Renal cortex interstitium (tissue), 15 donors: ENCODE measurements around the gene TRIM39. TPM values are rescaled to one million over a fixed set of nuclear protein-coding genes. Genes with fewer than 3 reads are reported as not detected.
"Not testable (repeated sequence)": the region's sequence is repeated elsewhere in the genome, so short reads cannot be mapped to it uniquely, and the experiment has no call there.

ENCODE experiments used
- DNase-seq, 11 donors: peaks; one replicate each; pipeline ENCODE4 v3.0.0-alpha.2; 2013; ENCODE audit warnings: low read depth in 9 of 11, low spot score in 4 of 11; ENCODE audit errors: extremely low read depth in 1 of 11
- long read RNA-seq, 16 experiments: transcript quantifications; one replicate each; lab custom pipeline, GENCODE V29; 2026
- polyA plus RNA-seq, 3 donors: library from polyadenylated mRNA; unstranded; fragments of 120-200 nt; gene quantifications; one replicate each; pipeline ENCODE4 v1.2.1, GENCODE V29; 2013; ENCODE audit not compliant: insufficient read length in 3 of 3

The TRIM39 gene
- polyA plus RNA-seq = 10 to 100 TPM; 12.4 to 15.4 (median 14.2) TPM
- long read RNA-seq, donor 1 = 0 reads
- long read RNA-seq, donor 2, partial matches to known transcripts = 0 of 1 reads
- long read RNA-seq, donor 2, other reads (novel, unspliced or antisense) = 0 of 1 reads
- long read RNA-seq, donor 3, partial matches to known transcripts = 0 of 1 reads
- long read RNA-seq, donor 3, other reads (novel, unspliced or antisense) = 0 of 1 reads
- long read RNA-seq, donor 4 = 0 reads
- long read RNA-seq, donor 5 = 0 reads
- long read RNA-seq, donor 6, partial matches to known transcripts = 0 of 2 reads
- long read RNA-seq, donor 6, other reads (novel, unspliced or antisense) = 0 of 2 reads
- long read RNA-seq, donor 7, partial matches to known transcripts = 0 of 1 reads
- long read RNA-seq, donor 7, other reads (novel, unspliced or antisense) = 0 of 1 reads
- long read RNA-seq, donor 8 = 0 reads
- long read RNA-seq, donor 9, partial matches to known transcripts = 0 of 2 reads
- long read RNA-seq, donor 9, other reads (novel, unspliced or antisense) = 0 of 2 reads
- long read RNA-seq, donor 10 = 0 reads
- long read RNA-seq, donor 11 = 0 reads
- long read RNA-seq, donor 12 = 0 reads
- long read RNA-seq, donor 13 = 0 reads
- long read RNA-seq, donor 14, partial matches to known transcripts = 0 of 2 reads
- long read RNA-seq, donor 14, other reads (novel, unspliced or antisense) = 0 of 2 reads
- long read RNA-seq, donor 15, partial matches to known transcripts = 0 of 1 reads
- long read RNA-seq, donor 15, other reads (novel, unspliced or antisense) = 0 of 1 reads
- long read RNA-seq, donor 16, partial matches to known transcripts = 0 of 4 reads
- long read RNA-seq, donor 16, other reads (novel, unspliced or antisense) = 0 of 4 reads

DNA sequence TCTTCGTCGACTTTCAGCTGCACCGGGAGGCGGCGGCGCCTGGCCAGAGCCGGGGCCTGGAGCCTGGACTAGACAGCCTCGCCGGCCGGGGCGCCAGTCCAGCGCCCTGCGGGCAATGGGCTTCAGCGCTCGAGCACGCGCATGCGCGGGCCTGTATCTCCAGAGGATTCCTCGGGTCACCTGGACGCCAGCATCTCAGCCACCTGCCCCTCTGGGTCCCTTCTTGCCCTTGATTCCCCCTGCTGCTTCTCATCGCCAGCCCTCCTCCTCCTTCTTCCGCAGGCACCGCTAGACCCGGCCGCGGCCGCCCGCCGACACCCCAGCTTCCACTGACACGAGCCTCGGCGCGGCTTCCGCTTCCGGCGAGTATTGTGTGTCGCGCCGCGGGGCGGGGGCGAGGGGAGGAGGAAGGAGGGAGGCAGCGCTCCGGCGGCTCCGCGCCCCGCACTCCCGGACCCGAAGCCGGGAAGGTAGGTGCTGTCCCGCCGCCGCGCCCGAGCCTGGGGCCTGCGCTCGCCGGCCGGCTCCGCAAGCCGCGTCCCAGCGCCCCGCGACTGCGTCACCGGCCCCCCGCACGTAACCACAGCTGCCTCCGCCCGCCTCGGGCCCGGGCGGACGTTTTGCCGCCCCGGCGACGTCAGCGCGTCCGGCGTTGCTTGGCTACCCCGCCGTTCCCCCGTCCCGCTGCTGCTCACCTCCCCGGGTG is at the start of gene TRIM39:
TSS of gene TRIM39 (plus strand) at position 402 of the 706 bp plus-strand sequence. CDS start 2,391 bp downstream, outside the sequence.
- DNase-seq = peak; percentile 54 to 81 (median 72)

DNA sequence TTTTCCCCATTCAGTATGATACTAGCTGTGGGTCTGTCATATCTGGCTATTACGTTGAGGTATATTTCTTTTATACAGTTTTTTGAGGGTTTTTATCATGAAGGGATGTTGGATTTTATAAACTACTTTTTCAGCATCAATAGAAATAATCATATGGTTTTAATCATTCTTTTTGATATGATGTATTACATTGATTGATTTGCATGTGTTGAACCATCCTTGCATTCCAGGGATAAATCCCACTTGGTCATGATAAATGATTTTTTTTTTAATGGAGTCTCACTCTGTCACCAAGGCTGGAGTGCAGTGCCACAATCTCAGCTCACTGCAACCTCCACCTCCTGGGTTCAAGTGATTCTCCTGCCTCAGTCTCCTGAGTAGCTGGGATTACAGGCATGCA is 45.7 kb upstream of the TRIM39 start:
- not testable (repeated sequence) for DNase-seq

DNA sequence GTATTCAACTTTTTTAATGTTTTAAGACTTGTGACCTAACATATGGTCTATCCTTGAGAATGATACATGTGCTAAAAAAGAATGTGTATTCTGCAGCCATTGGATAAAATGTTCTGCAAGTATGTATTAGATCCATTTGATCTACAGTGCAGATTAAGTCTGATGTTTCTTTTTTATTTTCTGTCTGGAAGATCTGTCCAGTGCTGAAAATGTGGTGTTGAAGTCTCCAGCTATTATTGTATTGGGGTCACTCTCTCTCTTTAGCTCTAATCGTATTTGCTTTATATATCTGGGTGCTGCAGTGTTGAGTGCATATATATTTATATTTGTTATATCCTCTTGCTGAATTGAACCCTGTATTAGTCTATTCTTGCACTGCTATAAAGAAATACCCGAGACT is 44.2 kb upstream of the TRIM39 start:
- DNase-seq = no peak

DNA sequence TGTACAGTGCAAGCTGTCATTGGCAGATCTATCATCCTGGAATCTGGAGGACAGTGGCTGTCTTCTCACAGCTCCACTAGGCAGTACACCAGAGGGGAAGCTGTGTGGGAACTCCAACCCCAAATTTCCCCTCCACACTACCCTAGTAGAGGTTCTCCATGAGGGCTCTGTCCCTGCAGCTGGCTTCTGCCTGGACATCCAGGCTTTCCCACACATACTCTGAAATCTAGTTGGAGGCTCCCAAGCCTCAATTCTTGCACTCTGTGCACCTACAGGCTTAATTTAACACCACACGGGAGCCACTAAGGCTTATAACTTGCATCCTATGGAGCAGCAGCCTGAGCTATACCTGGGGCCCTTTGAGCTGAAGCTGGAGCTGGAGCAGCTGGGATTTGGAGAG is 43.0 kb upstream of the TRIM39 start:
- DNase-seq = no peak

DNA sequence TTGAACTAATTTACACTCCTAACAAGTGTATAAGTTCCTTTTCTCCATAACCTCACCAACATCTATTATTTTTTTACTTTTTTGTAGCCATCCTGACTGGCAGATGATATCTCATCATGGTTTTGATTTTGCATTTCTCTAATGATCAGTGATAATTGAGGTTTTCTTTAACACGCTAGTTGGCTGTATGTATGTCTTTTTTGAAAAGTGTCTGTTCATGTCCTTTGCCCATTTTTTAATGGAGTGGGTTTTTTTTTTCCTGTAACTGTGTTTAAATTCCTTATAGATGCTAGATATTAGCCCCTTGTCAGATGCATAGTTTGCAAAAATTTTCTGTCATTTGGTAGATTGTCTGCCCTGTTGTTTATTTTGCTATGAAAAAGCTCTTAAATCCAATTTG is 39.6 kb upstream of the TRIM39 start:
- DNase-seq = no peak

DNA sequence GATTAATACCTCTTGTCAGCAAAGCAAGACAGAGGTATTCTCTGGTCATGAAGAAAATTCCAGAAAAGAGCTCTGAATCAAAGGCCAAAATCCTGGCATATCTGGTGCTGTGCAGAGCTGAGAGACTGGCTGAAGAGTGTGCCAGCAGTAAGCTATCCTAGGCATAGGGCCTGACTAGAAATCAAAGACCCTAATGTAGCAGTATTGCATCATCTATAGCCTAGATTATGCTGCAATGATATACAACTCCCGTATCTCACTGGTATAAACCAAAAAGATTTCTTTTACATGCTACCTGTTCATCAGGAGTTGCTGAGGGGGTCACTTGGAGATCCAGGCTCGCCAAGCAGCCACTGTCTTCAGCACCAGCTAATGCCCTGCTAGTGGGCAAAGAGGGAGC is 30.9 kb upstream of the TRIM39 start:
- no peak for DNase-seq

DNA sequence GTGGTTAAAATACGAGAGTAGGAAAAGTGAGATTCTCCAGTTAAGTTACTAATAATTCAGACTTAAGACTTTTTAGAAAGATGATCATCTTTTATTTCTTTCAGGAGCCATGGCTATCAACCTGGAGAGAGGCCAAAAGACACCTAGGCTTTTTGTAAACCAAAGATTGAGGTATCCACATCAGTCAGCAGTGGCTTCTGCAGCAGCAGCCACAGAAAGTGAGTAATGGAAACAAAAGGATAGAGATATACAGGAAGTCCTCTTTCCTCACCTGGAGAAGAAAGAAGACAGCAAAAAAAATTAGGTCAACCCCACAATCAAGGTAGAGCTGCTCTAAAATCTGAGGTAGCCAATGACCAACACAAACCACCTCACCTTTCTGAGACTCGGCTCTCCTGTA is 22.7 kb upstream of the TRIM39 start:
- no peak for DNase-seq

DNA sequence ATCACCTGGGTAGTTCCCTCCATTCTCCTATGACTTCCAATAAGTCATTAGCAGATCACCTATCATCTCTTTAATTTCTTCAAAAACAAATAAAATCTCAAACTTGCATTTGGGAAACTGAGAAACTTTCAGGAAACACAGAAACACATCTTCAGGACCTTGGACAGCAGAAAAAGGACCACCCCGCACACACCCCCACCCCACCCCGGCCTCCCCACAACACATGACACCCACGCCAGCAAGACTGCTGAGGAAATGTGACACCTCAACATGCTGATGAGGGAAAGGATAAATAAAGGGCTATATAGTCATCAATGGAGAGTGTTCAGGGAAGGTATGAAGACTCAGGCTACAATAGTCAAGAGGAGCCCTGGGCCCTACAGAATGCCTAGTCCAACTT is 15.6 kb upstream of the TRIM39 start:
- peak in 2 of 11 donors; percentile 6 to 7 for DNase-seq

DNA sequence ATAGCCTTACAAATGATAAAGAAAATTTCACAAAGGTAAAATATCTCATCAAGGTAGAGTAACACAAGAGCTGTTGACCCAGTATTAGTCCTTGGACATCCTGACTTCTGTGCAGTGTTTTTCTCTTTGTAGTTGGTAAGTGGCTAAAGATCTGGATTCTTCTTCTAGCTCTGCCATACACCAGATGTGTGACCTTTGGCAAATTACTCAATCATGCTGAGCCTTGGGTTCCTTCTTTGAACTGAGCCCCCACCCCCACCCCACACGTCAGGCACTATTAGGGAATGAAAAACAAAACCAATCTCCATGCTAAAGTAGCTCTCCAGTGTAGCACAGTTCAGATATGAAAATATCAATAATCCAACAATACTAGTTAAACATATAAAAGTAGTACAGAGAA is 15.1 kb upstream of the TRIM39 start:
- DNase-seq = no peak

DNA sequence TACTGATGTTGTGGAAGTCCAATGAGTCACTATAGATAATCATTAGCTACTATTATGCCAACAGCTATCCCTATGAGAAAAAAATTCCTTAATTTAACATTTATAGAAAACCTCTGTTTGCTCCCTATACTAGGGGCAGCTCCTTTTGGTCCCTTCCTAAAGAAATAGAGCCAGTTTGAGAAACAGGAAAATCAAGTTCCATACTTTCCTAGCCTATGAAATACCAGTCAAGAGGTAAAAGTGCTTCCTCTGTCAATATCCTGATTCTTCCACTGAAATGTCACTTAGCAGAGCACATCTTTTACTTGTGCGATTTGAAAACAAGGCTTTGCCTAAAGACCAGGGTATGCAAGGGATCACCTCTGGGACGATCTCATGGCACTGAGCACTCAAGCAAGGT is 14.5 kb upstream of the TRIM39 start:
- DNase-seq = no peak

DNA sequence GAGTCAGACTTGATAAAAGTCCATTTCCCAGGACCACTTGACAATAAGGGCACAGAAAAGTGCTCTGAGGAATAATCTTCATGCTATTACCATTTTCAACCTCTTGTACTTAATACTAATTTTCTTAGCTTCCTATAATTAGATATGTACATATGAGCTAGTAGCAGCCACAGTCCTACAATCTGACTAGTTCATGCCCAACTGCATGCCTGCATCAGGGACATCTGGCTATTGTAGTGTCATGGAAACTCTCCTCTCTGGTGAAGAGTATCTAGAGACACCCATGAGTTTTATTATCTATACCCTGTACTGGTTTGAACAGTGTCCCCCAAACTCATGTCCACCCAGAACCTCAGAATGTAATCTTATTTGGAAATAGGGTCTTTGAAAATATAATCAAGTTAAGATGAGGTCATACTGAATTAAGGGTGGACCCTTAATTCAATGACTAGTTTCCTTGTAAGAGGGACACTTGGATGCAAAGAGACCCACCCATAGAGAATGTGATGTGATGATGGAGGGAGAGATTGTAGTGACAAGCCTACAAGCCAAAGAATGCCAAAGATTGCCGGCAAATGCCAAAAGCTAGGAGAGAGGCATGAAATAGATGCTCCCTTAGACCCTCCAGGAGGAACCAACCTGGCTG is 13.9 kb upstream of the TRIM39 start:
- no peak for DNase-seq

DNA sequence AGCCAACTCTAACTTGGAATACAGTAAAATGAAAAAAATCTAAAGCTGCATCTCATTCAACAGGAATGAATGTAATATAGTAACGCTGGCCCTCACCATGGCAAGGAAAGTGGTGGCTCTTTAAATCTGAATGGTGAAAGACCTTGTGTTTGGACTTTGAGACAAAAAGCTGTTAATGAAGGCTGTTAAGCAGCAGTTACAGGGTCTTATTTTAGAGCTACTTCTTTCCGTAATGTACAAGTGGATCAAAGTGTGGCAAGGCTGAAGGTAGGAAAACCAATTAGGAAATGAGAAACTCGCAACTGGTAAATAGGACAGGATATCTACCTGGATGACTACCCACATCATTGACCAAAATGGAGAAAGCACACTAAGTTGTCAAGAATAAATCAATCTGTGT is 11.6 kb upstream of the TRIM39 start:
- no peak for DNase-seq

DNA sequence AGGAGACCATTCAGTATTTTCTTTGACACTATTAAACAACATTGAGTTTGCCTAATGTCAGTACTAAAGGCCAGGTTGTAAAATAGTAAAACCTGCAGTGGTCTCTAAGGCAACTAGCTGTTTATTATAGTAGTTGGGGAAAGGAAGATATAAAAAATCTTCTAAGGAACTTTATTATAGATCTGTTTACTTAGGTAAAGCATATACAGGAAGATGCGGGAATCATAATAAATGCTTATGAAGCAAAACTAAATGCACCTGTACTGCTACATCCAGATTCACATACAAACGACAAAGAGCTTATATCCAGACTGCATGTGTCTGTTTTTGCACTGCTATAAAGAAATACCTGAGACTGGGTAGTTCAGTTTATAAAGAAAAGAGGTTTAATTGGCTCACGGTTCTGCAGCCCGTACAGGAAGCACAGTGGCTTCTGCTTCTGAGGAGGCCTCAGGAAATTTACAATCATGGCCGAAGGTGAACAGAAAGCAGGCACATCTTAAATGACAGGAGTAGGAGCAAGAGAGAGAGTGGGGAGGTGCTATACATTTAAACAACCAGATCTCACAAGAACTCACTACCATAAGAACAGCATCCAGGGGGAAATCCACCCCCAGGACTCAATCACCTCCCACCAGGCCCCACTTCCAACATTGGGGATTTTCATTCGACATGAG is 8.7 kb upstream of the TRIM39 start:
- no peak for DNase-seq

DNA sequence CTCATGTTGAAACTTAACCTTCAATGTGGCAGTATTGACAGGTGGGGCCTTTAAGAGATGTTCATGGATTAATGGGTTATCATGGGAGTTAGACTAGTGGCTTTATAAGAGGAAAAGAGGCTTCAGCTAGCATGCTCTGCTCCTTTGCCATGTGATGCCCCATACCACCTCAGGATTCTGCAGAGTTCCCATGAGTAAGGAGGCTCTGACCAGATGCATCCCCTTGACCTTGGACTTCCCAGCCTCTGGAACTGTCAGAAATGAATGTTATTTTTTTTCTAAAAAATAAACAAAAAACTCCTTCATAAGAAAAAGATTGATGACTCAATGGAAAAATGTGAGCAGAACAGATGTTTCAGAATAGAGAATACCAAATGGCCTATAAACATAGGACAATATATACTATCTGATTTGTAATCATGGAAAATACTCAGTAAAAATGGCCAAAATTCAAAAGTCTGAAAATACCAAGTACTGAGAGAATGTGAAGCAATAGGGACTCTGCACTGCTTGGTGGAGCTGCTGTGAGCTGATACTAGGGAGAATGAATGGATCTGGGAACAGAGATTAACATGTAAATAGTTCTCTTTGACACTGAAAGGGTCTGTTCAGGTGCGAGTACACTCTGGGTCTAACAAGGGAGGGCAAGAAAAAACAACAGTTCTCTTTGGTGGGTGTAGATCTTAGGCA is 7.4 kb upstream of the TRIM39 start:
- no peak for DNase-seq

DNA sequence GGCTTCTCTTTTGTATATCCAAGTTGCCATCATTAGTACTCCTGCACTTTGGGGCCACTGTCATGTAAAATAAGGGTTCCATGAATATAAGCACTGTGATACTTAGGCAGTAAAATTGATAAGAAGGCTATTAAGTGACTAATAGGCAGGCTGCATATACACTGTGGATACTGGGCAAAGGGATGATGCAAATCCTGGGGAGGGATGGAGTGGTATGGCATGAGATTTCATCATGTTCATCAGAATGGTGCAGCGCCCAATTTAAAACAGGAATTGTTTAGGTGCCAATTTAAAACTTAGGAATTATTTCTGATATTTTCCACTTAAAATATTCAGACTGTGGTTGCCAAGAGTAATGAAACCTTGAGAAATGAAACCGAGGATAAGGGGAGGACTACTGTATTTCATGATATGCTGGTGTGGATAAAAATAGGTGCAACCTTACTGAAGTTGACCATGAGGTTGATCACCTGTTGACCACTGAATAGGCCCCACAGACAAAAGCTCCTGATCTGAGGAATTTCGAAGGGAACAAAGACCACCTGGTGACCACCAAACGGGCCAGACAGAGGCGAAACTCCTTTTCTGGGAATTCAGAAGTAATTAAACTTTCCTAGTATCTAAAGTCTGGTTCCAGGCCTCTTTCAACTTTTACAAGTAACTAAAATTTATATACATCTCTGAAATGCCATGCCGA is 4.9 kb upstream of the TRIM39 start:
- DNase-seq = no peak

DNA sequence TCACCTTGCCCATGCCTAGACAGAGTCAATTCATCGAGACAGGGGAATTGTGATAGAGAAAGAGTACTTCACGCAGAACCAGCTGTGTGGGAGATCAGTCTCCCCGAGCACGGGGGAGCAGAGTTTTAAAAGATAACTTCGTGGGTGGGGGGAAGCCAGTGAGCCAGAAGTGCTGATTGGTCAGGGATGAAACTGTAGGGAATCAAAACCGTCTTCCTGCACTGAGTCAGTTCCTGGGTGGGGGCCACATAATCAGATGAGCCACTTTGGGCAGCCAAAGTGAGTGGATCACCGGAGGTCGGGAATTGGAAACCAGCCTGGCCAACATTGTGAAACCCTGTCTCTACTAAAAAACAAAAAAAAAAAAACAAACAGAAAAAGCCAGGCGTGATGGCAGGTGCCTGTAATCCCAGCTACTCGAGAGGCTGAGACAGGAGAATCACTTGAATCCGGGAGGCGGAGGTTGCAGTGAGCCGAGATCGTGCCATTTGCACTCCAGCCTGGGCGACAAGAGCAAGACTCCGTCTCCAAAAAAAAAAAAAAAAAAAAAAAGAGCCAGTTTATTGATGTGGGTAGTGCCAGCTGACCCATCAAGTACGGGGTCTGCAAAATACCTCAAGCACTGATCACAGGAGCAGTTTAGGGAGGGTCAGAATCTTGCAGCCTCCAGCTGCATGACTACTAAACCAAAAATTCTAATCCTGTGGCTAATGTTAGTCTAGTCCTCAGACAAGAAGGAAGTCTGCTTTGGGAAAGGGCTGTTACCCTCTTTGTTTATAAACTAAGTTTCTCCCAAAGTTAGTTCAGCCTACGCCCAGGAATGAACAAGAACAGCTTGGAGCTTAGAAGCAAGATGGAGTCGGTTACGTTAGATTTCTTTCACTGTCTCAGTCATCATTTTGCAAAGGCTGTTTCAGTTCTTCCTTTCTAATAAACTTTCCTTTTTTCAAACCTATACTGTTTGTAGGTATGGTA is 3.9 kb upstream of the TRIM39 start:
- no peak for DNase-seq
